Measurements from ENCODE around the gene HCN4. TPM values are rescaled to one million over a fixed set of nuclear protein-coding genes. Genes with fewer than 3 reads are reported as not detected.

The HCN4 gene
- total RNA-seq, 1 donor, result not detected

DNA sequence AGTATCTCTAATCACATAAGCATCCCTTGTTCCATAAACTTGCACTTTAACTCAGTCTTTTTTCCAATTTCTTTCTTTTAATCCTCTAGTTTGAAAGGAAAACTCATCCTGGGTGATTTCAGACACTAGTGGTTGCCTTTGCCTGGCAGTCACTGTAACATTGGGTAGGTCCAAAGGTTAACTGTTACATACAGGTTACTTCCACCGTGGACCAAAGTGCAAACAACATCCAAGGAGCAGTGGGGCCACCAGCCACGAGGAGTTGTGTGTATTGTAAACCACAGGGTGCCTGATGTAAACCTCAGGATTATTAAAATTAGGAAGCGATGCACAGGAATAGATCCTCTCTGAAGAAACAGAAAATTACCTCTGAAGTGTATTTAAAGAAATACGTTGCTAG lies 75.0 kb downstream of the HCN4 start:
- TF ChIP-seq, protein P1, sequence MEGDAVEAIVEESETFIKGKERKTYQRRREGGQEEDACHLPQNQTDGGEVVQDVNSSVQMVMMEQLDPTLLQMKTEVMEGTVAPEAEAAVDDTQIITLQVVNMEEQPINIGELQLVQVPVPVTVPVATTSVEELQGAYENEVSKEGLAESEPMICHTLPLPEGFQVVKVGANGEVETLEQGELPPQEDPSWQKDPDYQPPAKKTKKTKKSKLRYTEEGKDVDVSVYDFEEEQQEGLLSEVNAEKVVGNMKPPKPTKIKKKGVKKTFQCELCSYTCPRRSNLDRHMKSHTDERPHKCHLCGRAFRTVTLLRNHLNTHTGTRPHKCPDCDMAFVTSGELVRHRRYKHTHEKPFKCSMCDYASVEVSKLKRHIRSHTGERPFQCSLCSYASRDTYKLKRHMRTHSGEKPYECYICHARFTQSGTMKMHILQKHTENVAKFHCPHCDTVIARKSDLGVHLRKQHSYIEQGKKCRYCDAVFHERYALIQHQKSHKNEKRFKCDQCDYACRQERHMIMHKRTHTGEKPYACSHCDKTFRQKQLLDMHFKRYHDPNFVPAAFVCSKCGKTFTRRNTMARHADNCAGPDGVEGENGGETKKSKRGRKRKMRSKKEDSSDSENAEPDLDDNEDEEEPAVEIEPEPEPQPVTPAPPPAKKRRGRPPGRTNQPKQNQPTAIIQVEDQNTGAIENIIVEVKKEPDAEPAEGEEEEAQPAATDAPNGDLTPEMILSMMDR (IDR thresholded peaks at IDR 0.05; ENCODE audit: insufficient read depth, low read length), result no peak
- H3K4me3 ChIP-seq (ENCODE audit: low read depth, low read length), result no peak overlapping the region
- DNase-seq (ENCODE audit: low read depth), result no peak

DNA sequence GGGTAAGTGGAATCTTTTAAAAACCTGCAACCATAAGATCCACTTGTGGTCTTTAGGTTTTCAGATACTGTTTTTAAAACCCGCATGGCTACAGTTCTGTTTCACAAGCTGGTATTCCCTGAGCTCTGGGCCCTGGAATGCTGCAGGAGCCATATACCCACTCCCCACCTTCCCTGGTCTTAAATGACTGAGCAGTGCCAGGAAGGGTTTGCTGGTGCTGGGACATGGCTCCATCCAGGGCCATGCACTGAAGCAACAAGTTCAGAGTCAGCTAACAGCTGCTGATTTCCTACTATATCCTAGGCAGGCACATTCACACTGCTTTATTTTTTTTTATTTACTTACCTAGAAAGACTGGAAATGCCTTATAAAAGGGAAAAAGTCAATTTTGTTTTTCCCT lies 77.3 kb downstream of the HCN4 start:
- no peak overlapping the region for H3K4me3 ChIP-seq (ENCODE audit: low read depth, low read length)
- DNase-seq (ENCODE audit: low read depth), result no peak
- TF ChIP-seq, protein P1 (IDR thresholded peaks at IDR 0.05; ENCODE audit: insufficient read depth, low read length), result no peak

DNA sequence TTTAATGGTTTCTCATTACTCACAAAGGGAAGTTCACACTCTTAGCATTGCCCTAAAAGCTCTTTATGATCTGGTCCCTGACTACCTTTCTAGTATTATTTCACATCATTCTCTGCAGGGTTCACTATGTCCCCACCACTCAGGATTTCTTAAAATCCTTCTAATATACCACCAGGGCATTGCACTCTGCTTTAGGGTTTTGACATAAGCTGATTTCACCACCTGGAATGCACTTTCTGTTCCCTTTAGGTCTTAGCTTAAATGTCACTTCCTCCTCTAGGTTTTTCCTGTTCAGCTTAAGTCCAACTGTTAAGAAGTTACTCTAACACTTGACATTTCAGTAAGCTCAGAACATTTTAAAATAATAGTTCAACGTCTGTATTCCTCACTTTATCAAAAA lies 81.7 kb downstream of the HCN4 start:
- H3K4me3 ChIP-seq (ENCODE audit: low read depth, low read length), result no peak overlapping the region
- DNase-seq (ENCODE audit: low read depth), result no peak
- TF ChIP-seq, protein P1 (IDR thresholded peaks at IDR 0.05; ENCODE audit: insufficient read depth, low read length), result no peak

DNA sequence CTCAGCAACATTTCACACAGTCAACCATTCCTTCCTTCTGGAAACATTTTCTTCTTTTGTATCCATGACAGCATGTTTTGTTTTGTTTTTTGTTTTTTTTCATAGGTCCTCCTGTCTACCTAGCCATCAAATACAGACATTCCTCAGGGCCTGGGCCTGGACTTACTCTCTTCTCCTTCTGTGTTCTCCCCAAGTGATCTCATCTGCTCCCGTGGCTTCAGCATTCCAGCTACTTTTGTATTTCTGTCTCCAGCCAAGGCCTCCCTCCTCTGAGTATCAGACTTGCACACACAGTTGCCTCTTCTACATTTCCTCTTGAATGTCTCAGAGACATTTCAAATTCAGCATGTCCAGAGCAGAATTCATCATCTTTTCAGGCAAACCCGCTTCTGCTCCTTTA lies 82.4 kb downstream of the HCN4 start:
- TF ChIP-seq, protein P1 (IDR thresholded peaks at IDR 0.05; ENCODE audit: insufficient read depth, low read length), result no peak
- DNase-seq (ENCODE audit: low read depth), result peak; percentile 9
- no peak overlapping the region for H3K4me3 ChIP-seq (ENCODE audit: low read depth, low read length)

DNA sequence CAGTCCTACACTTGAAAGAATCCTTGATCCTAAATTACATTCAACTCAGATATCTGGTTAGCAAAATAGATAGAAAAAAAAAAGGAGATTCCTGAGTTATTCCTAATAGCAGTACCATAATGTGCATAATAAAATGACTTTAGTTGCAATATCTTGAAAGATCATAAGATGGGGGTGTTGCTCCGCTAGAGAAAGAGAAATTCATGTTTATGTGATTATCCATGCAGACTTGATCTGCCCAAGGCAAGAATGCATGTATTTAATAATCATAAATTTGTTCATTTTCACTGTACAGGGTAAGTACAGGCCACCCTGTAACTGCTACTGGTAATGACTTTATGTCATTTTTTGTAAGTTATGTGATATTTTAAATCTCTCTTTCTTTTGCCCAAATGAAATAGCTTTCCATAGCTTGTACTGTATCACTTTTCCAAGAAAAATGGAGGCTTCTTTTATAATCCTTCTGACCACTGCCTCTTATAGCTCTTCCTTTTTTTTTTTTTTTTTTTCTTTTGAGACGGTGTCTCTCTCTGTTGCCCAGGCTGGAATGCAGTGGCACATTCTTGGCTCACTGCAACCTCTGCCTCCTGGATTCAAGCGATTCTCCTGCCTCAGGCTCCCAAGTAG lies 84.6 kb downstream of the HCN4 start:
- peak; percentile 45 for DNase-seq (ENCODE audit: low read depth)
- H3K4me3 ChIP-seq (ENCODE audit: low read depth, low read length), result no peak overlapping the region
- TF ChIP-seq, protein P1 (IDR thresholded peaks at IDR 0.05; ENCODE audit: insufficient read depth, low read length), result peak; percentile 35

DNA sequence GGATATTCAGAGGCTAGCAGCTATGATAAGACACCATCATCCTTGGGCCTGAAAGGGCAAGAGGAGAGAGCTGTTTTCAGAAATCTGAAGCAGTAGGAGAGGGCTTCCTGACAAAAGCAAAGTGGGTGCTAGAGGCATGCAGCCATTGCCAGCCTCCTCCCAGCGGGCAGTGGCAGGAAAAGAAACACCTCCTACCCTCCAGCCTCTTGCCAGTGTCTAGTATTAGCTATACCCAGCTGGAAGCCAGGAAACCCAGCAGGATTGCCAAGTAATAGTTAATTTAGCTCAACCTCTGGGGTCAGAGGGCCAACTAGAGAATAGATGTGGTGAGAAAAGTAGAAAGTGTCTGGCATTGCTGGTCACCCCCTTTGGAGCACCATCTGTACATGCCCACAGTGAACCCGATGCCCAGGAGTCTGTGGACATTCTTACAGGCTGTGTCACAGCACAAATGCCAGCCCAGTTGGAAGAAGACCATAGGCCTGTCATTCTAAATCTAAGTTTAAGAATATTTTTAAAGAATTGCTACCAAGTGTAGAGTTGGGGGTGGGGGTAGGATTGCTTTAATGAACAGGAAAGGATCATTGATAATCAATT lies 85.3 kb downstream of the HCN4 start:
- TF ChIP-seq, protein P1 (IDR thresholded peaks at IDR 0.05; ENCODE audit: insufficient read depth, low read length), result no peak
- H3K4me3 ChIP-seq (ENCODE audit: low read depth, low read length), result no peak overlapping the region
- DNase-seq (ENCODE audit: low read depth), result no peak
